Mesenchymal stem cell (in vitro differentiated cells and primary cell): ENCODE measurements around the gene ZBTB11.
"Not testable (repeated sequence)": the region's sequence is repeated elsewhere in the genome, so short reads cannot be mapped to it uniquely, and the experiment has no call there.

Experiments used
- DNase-seq: peaks from one replicate; pipeline ENCODE4 v3.0.0-alpha.2; 2013
- H2AFZ ChIP-seq: one replicate; pipeline ENCODE4 v1.6.1; 2013; ENCODE audit warnings: low read depth, mild to moderate bottlenecking, control low read depth, inconsistent platforms, low read length, moderate library complexity
- H2AK5ac ChIP-seq: 2 replicates; pipeline ENCODE4 v1.6.1; 2013; ENCODE audit warnings: low read length, moderate library complexity, mild to moderate bottlenecking, inconsistent platforms; ENCODE audit not compliant: severe bottlenecking
- H2BK120ac ChIP-seq: one replicate; pipeline ENCODE4 v1.6.1; 2013; ENCODE audit warnings: low read depth, mild to moderate bottlenecking, inconsistent platforms, low read length, moderate library complexity
- H2BK12ac ChIP-seq, 2 experiments: one replicate each; pipeline ENCODE4 v1.6.1; 2013; ENCODE audit warnings: inconsistent platforms in 2 of 2, low read length in 2 of 2, mild to moderate bottlenecking in 2 of 2, moderate library complexity in 2 of 2, control low read depth in 1 of 2
- H2BK15ac ChIP-seq: one replicate; pipeline ENCODE4 v1.6.1; 2013; ENCODE audit warnings: mild to moderate bottlenecking, low read depth, inconsistent platforms; ENCODE audit not compliant: poor library complexity, severe bottlenecking
- H2BK5ac ChIP-seq: 2 replicates; pipeline ENCODE4 v1.6.1; 2013; ENCODE audit warnings: low read depth, mild to moderate bottlenecking, low read length, control low read depth, inconsistent platforms; ENCODE audit not compliant: poor library complexity, severe bottlenecking
- H3K14ac ChIP-seq, 2 experiments: one replicate each; pipeline ENCODE4 v1.6.1; 2013; ENCODE audit warnings: inconsistent platforms in 2 of 2, low read length in 2 of 2, control low read depth in 1 of 2, mild to moderate bottlenecking in 1 of 2, moderate library complexity in 1 of 2
- H3K18ac ChIP-seq, 2 experiments: one replicate each; pipeline ENCODE4 v1.6.1; 2013; ENCODE audit warnings: inconsistent platforms in 2 of 2, low read length in 2 of 2, control low read depth in 1 of 2, low read depth in 1 of 2, mild to moderate bottlenecking in 1 of 2
- H3K23ac ChIP-seq, 2 experiments: one replicate each; pipeline ENCODE4 v1.6.1; 2013; ENCODE audit warnings: inconsistent platforms in 2 of 2, low read length in 2 of 2, mild to moderate bottlenecking in 2 of 2, moderate library complexity in 2 of 2, control low read depth in 1 of 2
- H3K27ac ChIP-seq: 2 replicates; pipeline ENCODE4 v1.5.1; 2013; ENCODE audit warnings: mild to moderate bottlenecking, moderate library complexity, low read length, control low read depth, inconsistent platforms; ENCODE audit not compliant: poor library complexity, severe bottlenecking
- H3K27me3 ChIP-seq, 2 experiments: 2 replicates each; pipeline versions ENCODE4 v1.6.1 to v1.7.0; 2013; ENCODE audit warnings: low read length in 2 of 2, mild to moderate bottlenecking in 2 of 2, moderate library complexity in 2 of 2, control low read depth in 1 of 2, inconsistent platforms in 1 of 2; ENCODE audit not compliant: control insufficient read depth in 1 of 2, insufficient read depth in 1 of 2
- H3K36me3 ChIP-seq, 2 experiments: 2 replicates each; pipeline versions ENCODE4 v1.6.1 to v1.7.0; 2013; ENCODE audit warnings: low read length in 2 of 2, control low read depth in 1 of 2, inconsistent platforms in 1 of 2, low read depth in 1 of 2, mild to moderate bottlenecking in 1 of 2; ENCODE audit not compliant: insufficient read depth in 2 of 2, control insufficient read depth in 1 of 2
- H3K4ac ChIP-seq, 2 experiments: one replicate each; pipeline ENCODE4 v1.6.1; 2013; ENCODE audit warnings: inconsistent platforms in 2 of 2, low read length in 2 of 2, mild to moderate bottlenecking in 2 of 2, moderate library complexity in 2 of 2, control low read depth in 1 of 2, low read depth in 1 of 2
- H3K4me1 ChIP-seq: 2 replicates; pipeline ENCODE4 v1.6.1; 2013; ENCODE audit warnings: low read depth, low read length, control low read depth; ENCODE audit not compliant: control insufficient read depth, insufficient read depth
- H3K4me2 ChIP-seq: 2 replicates; pipeline ENCODE4 v1.6.1; 2013; ENCODE audit warnings: low read length, mild to moderate bottlenecking, inconsistent platforms; ENCODE audit not compliant: poor library complexity, severe bottlenecking
- H3K4me3 ChIP-seq, 2 experiments: 2 replicates each; pipeline versions ENCODE4 v1.5.1 to v1.7.0; 2013; ENCODE audit warnings: low read length in 2 of 2, mild to moderate bottlenecking in 2 of 2, control low read depth in 1 of 2, low read depth in 1 of 2; ENCODE audit not compliant: insufficient read depth in 1 of 2
- H3K79me1 ChIP-seq: replicated peaks from 2 replicates; pipeline ENCODE4 v1.6.1; 2013; ENCODE audit warnings: mild to moderate bottlenecking, control low read depth, low read length, inconsistent platforms; ENCODE audit not compliant: poor library complexity, severe bottlenecking
- H3K9ac ChIP-seq: 2 replicates; pipeline ENCODE4 v1.7.0; 2013; ENCODE audit warnings: mild to moderate bottlenecking, low read length, moderate library complexity
- H3K9me3 ChIP-seq: 2 replicates; pipeline ENCODE4 v1.7.0; 2013; ENCODE audit warnings: mild to moderate bottlenecking, low read length; ENCODE audit not compliant: control insufficient read depth
- H4K8ac ChIP-seq: one replicate; pipeline ENCODE4 v1.6.1; 2013; ENCODE audit warnings: inconsistent platforms, mild to moderate bottlenecking, low read length, moderate library complexity
- H4K91ac ChIP-seq: one replicate; pipeline ENCODE4 v1.6.1; 2013; ENCODE audit warnings: mild to moderate bottlenecking, low read length, inconsistent platforms
- WGBS: methylation state at CpG from one replicate; pipeline ENCODE4 v1.1.7; 2013; ENCODE audit warnings: mixed read lengths; 5-methylcytosine and 5-hydroxymethylcytosine counted together

ZBTB11 gene

GRCh38 chr3:101719604-101720185, 42.8 kb upstream of the ZBTB11 start:
- no peaks in the 10 kb centered on the region for H3K36me3 ChIP-seq
- H2BK15ac ChIP-seq = no peak overlapping the region
- WGBS = 100% methylated on average over 3 of the region's 3 CpGs
- H3K4me2 ChIP-seq = no peak overlapping the region
- H4K8ac ChIP-seq = no peak overlapping the region
- H2BK120ac ChIP-seq = no peak overlapping the region
- H3K9me3 ChIP-seq = no peaks in the 10 kb centered on the region
- H3K18ac ChIP-seq = no peak overlapping the region
- no peak overlapping the region for H3K4ac ChIP-seq
- no peak overlapping the region for H2BK12ac ChIP-seq
- DNase-seq = no peak
- no peak overlapping the region for H3K27ac ChIP-seq
- H2AK5ac ChIP-seq = no peak overlapping the region
- no peak overlapping the region for H2BK5ac ChIP-seq
- H3K9ac ChIP-seq = no peak overlapping the region
- H3K4me3 ChIP-seq = no peak overlapping the region
- H3K4me1 ChIP-seq = no peaks in the 10 kb centered on the region
- no peak overlapping the region for H2AFZ ChIP-seq
- no peak overlapping the region for H4K91ac ChIP-seq
- no peak overlapping the region for H3K23ac ChIP-seq
- no peak overlapping the region for H3K14ac ChIP-seq
- no peaks in the 10 kb centered on the region for H3K79me1 ChIP-seq
- no peaks in the 10 kb centered on the region for H3K27me3 ChIP-seq

GRCh38 chr3:101718455-101718854, 41.5 kb upstream of the ZBTB11 start:
- Histone ChIP-seq H2AFZ (no peak overlapping the region), H2BK12ac (no peak overlapping the region), H3K4me2 (no peak overlapping the region), H3K27me3 (no peaks in the 10 kb centered on the region), H3K14ac (no peak overlapping the region), H3K4me1 (no peaks in the 10 kb centered on the region), H3K18ac (no peak overlapping the region), H3K27ac (no peak overlapping the region), H3K4ac (no peak overlapping the region), H4K8ac (no peak overlapping the region), H2BK15ac (no peak overlapping the region), H3K79me1 (no peaks in the 10 kb centered on the region), H2AK5ac (no peak overlapping the region), H3K9ac (no peak overlapping the region), H3K23ac (no peak overlapping the region), H3K9me3 (no peaks in the 10 kb centered on the region), H2BK120ac (no peak overlapping the region), H3K36me3 (no peaks in the 10 kb centered on the region), H3K4me3 (no peak overlapping the region), H4K91ac (no peak overlapping the region), H2BK5ac (no peak overlapping the region)
- WGBS = 67% methylated on average over 1 of the region's 1 CpG
- no peak for DNase-seq

GRCh38 chr3:101709126-101709525, 32.2 kb upstream of the ZBTB11 start:
- H3K4me3 ChIP-seq = no peak overlapping the region
- WGBS = 90% methylated on average over 3 of the region's 4 CpGs
- DNase-seq = no peak
- no peak overlapping the region for H3K14ac ChIP-seq
- no peak overlapping the region for H2BK120ac ChIP-seq
- H4K91ac ChIP-seq = no peak overlapping the region
- H3K4me1 ChIP-seq = no peaks in the 10 kb centered on the region
- H3K4me2 ChIP-seq = no peak overlapping the region
- no peaks in the 10 kb centered on the region for H3K79me1 ChIP-seq
- H3K9me3 ChIP-seq = no peaks in the 10 kb centered on the region
- no peak overlapping the region for H2BK5ac ChIP-seq
- peaks cover 0 to 3% of the 10 kb centered on the region in 2 experiments for H3K27me3 ChIP-seq
- no peak overlapping the region for H3K4ac ChIP-seq
- no peak overlapping the region for H3K23ac ChIP-seq
- H2AK5ac ChIP-seq = no peak overlapping the region
- H3K36me3 ChIP-seq = no peaks in the 10 kb centered on the region
- H2BK12ac ChIP-seq = no peak overlapping the region
- no peak overlapping the region for H4K8ac ChIP-seq
- no peak overlapping the region for H2BK15ac ChIP-seq
- H3K27ac ChIP-seq = no peak overlapping the region
- H2AFZ ChIP-seq = no peak overlapping the region
- H3K18ac ChIP-seq = no peak overlapping the region
- no peak overlapping the region for H3K9ac ChIP-seq

GRCh38 chr3:101704639-101705038, 27.7 kb upstream of the ZBTB11 start:
- H2BK120ac ChIP-seq, H3K4me1 ChIP-seq, H3K4me3 ChIP-seq, H3K9me3 ChIP-seq, H3K14ac ChIP-seq, H3K27me3 ChIP-seq, H2BK12ac ChIP-seq, H3K36me3 ChIP-seq, H2AFZ ChIP-seq, H3K4ac ChIP-seq, H3K18ac ChIP-seq, H3K23ac ChIP-seq, DNase-seq, H3K27ac ChIP-seq, H2BK15ac ChIP-seq, H2AK5ac ChIP-seq, H3K4me2 ChIP-seq, H2BK5ac ChIP-seq, H4K8ac ChIP-seq, H4K91ac ChIP-seq, H3K79me1 ChIP-seq, H3K9ac ChIP-seq: not testable (repeated sequence)
- WGBS = 57% methylated on average over 1 of the region's 2 CpGs
